CD4-positive, alpha-beta T cell (primary cell): ENCODE results near the gene BCL2L1. TPM values are rescaled to one million over a fixed set of nuclear protein-coding genes. Genes with fewer than 3 reads are reported as not detected.

Experiments used
- ATAC-seq: fragments of 200-7000 bp; cut with Tn5 transposase; one replicate; pipeline ENCODE4 v1.10.0; 2022; ENCODE audit warnings: mild to moderate bottlenecking; ENCODE audit not compliant: poor library complexity
- CTCF ChIA-PET: fragments of 350-600 bp; sonication (Branson Sonifier 250); formaldehyde crosslinking; loops from one replicate; lab custom pipeline; 2021; ENCODE audit warnings: antibody characterized with exemption, inconsistent platforms; lab: Charles Lee
- POLR2A ChIA-PET: fragments of 350-600 bp; sonication (Branson Sonifier 250); formaldehyde crosslinking; loops from one replicate; lab custom pipeline; 2021; ENCODE audit warnings: antibody characterized with exemption, inconsistent platforms; lab: Charles Lee
- DNase-seq, 14 experiments: peaks; one replicate each; pipeline ENCODE4 v3.0.0-alpha.2; 2013 to 2020; ENCODE audit warnings: mixed read lengths in 2 of 14
- H3K27ac ChIP-seq, 2 donors: one replicate each; pipeline versions ENCODE4 v1.5.1 to v1.7.0; 2013; ENCODE audit warnings: low read length in 2 of 2, low read depth in 1 of 2, mild to moderate bottlenecking in 1 of 2
- H3K27me3 ChIP-seq, 2 experiments: 1 replicate in 1 of 2; 2 replicates in 1 of 2; pipeline versions ENCODE4 v1.6.1 to v1.7.0; 2013; ENCODE audit warnings: low read length in 2 of 2, control low read depth in 1 of 2, mild to moderate bottlenecking in 1 of 2, moderate library complexity in 1 of 2; ENCODE audit not compliant: insufficient read depth in 2 of 2, control insufficient read depth in 1 of 2
- H3K36me3 ChIP-seq: one replicate; pipeline ENCODE4 v1.6.1; 2013; ENCODE audit warnings: low read length, control low read depth; ENCODE audit not compliant: insufficient read depth
- H3K4me1 ChIP-seq: one replicate; pipeline ENCODE4 v1.6.1; 2013; ENCODE audit warnings: low read length, control low read depth; ENCODE audit not compliant: insufficient read depth
- H3K4me3 ChIP-seq: one replicate; pipeline ENCODE4 v1.5.1; 2013; ENCODE audit warnings: mild to moderate bottlenecking, low read length, moderate library complexity
- H3K9me3 ChIP-seq, 2 experiments: 1 replicate in 1 of 2; 2 replicates in 1 of 2; pipeline versions ENCODE4 v1.6.1 to v1.7.0; 2013; ENCODE audit warnings: low read length in 2 of 2, mild to moderate bottlenecking in 2 of 2, control low read depth in 1 of 2, moderate library complexity in 1 of 2; ENCODE audit not compliant: control insufficient read depth in 1 of 2, insufficient read depth in 1 of 2
- H3K27ac Mint-ChIP-seq: one replicate; pipeline ENCODE4 v1.8.0; 2020; ENCODE audit warnings: mixed read lengths
- H3K27me3 Mint-ChIP-seq: one replicate; pipeline ENCODE4 v1.8.0; 2021; ENCODE audit warnings: mixed read lengths
- H3K36me3 Mint-ChIP-seq: one replicate; pipeline ENCODE4 v1.8.0; 2021; ENCODE audit warnings: low read depth, mixed read lengths
- H3K4me1 Mint-ChIP-seq: one replicate; pipeline ENCODE4 v1.8.0; 2021; ENCODE audit warnings: low read depth, mixed read lengths
- H3K4me3 Mint-ChIP-seq: one replicate; pipeline ENCODE4 v1.8.0; 2020; ENCODE audit warnings: mild to moderate bottlenecking, mixed read lengths
- H3K9me3 Mint-ChIP-seq: one replicate; pipeline ENCODE4 v1.8.0; 2020; ENCODE audit warnings: mixed read lengths
- intact Hi-C, 2 experiments: fragments of 100-400 bp; cut with DNase I in 1 of 2; cut with micrococcal nuclease in 1 of 2; formaldehyde crosslinking; loops; one replicate each; pipeline versions ENCODE4 v1.15.1 to v1.9.0; 2023 to 2025; cut with DNase I, micrococcal nuclease
- total RNA-seq, 174 experiments: library from RNA in 2 of 174; stranded (reverse) in 2 of 174; gene quantifications; one replicate each; pipeline ENCODE4 v1.2.3 and lab custom pipeline; 2021 to 2026
- TF ChIP-seq, protein P1 (sequence below): fragments of 200-600 bp; IDR thresholded peaks from one replicate; pipeline ENCODE4 v1.8.0; 2022; ENCODE audit warnings: antibody characterized with exemption, mild to moderate bottlenecking

The BCL2L1 gene
- total RNA-seq, 2 experiments from 2014 or later, result 11.8 to 11.9 TPM

DNA sequence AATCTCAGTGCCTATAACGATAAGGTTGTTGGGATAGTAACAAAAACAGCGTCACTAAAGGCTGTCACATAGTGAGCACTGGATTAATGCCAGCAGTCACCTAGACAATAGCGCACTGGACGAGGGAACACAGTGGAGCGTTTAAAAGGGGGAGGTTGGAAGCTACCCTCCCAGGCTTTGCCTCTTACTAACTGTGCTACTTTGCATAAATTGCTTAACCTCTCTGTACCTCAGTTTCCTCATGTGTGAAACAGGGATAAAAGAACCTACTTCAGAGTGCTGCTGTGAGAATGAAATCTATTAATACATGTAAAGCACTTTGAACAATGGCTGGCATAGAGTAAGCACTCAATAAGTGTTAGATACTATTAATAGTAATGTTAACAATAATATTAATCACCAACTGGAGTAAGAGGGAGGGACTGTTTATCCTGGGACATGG lies 10.5 kb downstream of the BCL2L1 start:
- Mint-ChIP-seq H3K27ac (peak overlapping the region; percentile 72), H3K9me3 (no peaks in the 10 kb centered on the region), H3K27me3 (no peaks in the 10 kb centered on the region), H3K4me1 (peaks cover 81% of the 10 kb centered on the region), H3K36me3 (peaks cover 77% of the 10 kb centered on the region), H3K4me3 (no peak overlapping the region)
- ATAC-seq, result no peak
- TF ChIP-seq, protein P1, sequence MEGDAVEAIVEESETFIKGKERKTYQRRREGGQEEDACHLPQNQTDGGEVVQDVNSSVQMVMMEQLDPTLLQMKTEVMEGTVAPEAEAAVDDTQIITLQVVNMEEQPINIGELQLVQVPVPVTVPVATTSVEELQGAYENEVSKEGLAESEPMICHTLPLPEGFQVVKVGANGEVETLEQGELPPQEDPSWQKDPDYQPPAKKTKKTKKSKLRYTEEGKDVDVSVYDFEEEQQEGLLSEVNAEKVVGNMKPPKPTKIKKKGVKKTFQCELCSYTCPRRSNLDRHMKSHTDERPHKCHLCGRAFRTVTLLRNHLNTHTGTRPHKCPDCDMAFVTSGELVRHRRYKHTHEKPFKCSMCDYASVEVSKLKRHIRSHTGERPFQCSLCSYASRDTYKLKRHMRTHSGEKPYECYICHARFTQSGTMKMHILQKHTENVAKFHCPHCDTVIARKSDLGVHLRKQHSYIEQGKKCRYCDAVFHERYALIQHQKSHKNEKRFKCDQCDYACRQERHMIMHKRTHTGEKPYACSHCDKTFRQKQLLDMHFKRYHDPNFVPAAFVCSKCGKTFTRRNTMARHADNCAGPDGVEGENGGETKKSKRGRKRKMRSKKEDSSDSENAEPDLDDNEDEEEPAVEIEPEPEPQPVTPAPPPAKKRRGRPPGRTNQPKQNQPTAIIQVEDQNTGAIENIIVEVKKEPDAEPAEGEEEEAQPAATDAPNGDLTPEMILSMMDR, result no peak
- peaks cover 58% of the 10 kb centered on the region for H3K4me1 ChIP-seq
- H3K27ac ChIP-seq, result no peak overlapping the region
- peaks cover 50% of the 10 kb centered on the region for H3K36me3 ChIP-seq
- intact Hi-C loops, result no loop called here
- no peak overlapping the region for H3K4me3 ChIP-seq
- ChIA-PET POLR2A (no interaction called here), CTCF (interaction anchor here (0.9 kb wide), 1 partner anchor 11 kb away, joined by 3 read pairs; no protein-coding TSS in a partner anchor)
- H3K9me3 ChIP-seq, result no peaks in the 10 kb centered on the region
- H3K27me3 ChIP-seq, result no peaks in the 10 kb centered on the region
- no peak for DNase-seq

DNA sequence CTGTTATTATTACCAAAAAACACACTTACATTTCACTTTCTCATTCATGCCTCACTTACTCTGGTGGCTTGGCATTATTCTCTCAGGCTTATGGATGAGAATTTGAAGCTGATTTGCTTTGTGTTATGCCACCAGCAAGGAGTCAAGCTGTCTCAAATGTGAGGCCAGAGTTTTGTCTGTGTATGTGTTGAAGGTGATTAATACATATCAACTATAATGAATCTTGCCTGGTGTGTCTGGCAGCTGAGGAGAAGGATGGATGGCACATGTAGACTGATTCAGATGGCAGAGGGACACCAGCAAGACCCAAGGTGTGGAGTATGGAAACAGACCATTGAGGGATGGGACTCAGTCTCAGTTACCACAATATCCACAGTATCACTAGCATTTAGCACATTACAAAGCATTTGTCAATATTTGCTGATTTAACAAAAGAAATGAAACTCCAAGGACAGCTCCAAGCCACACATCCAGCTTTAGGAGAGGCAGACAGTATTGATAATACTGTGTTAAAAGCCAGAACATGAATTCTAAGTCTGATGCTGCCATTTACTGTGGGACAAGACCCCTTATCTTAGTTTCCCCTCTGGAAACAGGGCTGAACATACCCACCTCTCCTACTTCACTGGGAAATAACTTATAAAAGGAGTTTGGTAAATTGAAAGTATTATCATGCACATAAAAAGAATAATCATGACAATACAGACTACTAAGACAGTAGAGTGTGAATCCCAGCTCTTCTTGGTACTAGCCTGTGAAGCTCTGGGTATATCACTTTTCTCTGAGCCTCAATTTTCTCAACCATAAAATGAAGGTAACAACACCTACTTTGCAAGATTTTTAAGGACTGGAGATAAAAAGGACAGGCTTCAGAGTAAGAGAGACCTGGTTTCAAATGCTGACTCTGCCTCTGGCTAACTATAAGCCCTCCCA lies 11.2 kb downstream of the BCL2L1 start:
- H3K9me3 Mint-ChIP-seq, result no peaks in the 10 kb centered on the region
- ATAC-seq (no peak), DNase-seq (no peak)
- H3K36me3 Mint-ChIP-seq, result peaks cover 83% of the 10 kb centered on the region
- peaks cover 51% of the 10 kb centered on the region for H3K36me3 ChIP-seq
- H3K27me3 ChIP-seq, result no peaks in the 10 kb centered on the region
- TF ChIP-seq, protein P1, result no peak
- no peak overlapping the region for H3K4me3 Mint-ChIP-seq
- no peaks in the 10 kb centered on the region for H3K27me3 Mint-ChIP-seq
- CTCF ChIA-PET, result interaction anchor here (0.9 kb wide), 1 partner anchor 12 kb away, joined by 3 read pairs; no protein-coding TSS in a partner anchor
- H3K27ac Mint-ChIP-seq, result peak overlapping the region; percentile 72
- POLR2A ChIA-PET, result interaction anchor here (0.6 to 2.1 kb wide), 3 partner anchors 10 to 16 kb away, joined by 3 to 10 read pairs (median 4); partner anchors contain the start of gene BCL2L1
- H3K27ac ChIP-seq, result peak overlapping the region in 1 of 2 donors; percentile 3
- H3K9me3 ChIP-seq, result no peaks in the 10 kb centered on the region
- H3K4me1 Mint-ChIP-seq, result peaks cover 80% of the 10 kb centered on the region
- H3K4me3 ChIP-seq, result no peak overlapping the region
- intact Hi-C loops, result no loop called here
- peaks cover 55% of the 10 kb centered on the region for H3K4me1 ChIP-seq

DNA sequence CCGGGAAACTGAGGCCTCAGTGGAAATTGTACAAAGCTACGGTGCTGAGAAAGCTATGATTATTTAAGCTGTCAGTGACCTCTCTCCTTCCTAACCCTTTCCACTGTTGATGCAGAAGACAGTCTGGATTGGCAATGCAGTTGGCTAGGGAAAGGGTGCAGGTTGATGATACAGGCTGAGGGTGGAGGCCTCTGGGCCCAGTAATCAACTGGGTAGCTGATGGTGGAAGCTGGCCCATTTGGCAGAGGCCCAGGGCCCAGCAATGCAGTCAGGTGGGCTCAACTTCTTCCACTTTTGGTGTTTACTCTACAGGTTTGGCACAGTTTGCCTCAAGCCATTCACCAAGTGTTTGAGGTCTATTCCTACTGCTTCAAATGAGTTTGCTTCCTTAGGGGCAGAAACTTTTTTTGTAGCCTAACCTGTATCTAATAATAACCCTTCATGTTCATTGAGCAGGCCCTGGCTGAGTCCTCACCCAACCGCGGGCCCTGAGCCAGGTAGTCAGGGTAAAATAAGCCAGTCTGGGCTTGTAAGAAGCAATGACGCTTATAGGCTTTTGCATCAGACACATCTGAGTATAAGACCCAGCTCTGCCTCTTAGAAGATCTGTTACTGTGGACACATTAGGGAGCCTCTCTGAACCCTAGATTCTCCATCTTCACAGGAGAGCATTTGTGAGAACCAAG lies 12.1 kb downstream of the BCL2L1 start:
- Mint-ChIP-seq H3K36me3 (peaks cover 86% of the 10 kb centered on the region), H3K27ac (peak overlapping the region; percentile 72), H3K4me1 (peaks cover 79% of the 10 kb centered on the region), H3K9me3 (no peaks in the 10 kb centered on the region), H3K27me3 (no peaks in the 10 kb centered on the region), H3K4me3 (no peak overlapping the region)
- Histone ChIP-seq H3K4me1 (peaks cover 55% of the 10 kb centered on the region), H3K36me3 (peaks cover 57% of the 10 kb centered on the region), H3K27me3 (no peaks in the 10 kb centered on the region), H3K4me3 (no peak overlapping the region), H3K9me3 (no peaks in the 10 kb centered on the region), H3K27ac (no peak overlapping the region)
- no peak for DNase-seq
- POLR2A ChIA-PET, result interaction anchor here (1.5 to 2.1 kb wide), 2 partner anchors 9 to 13 kb away, joined by 4 to 10 read pairs; partner anchors contain the start of gene BCL2L1
- ATAC-seq, result no peak
- TF ChIP-seq, protein P1, result no peak
- intact Hi-C loops, result no loop called here
- CTCF ChIA-PET, result interaction anchor here (1.0 kb wide), 1 partner anchor 13 kb away, joined by 3 read pairs; no protein-coding TSS in a partner anchor
